ENCODE results near the gene NEURL1. TPM values are rescaled to one million over a fixed set of nuclear protein-coding genes. Genes with fewer than 3 reads are reported as not detected.
A peak's percentile ranks its signal among the peaks of the same experiment; 100 is the strongest.

The NEURL1 gene
- total RNA-seq, 1 donor from 2014 or later: 0.93 TPM

DNA sequence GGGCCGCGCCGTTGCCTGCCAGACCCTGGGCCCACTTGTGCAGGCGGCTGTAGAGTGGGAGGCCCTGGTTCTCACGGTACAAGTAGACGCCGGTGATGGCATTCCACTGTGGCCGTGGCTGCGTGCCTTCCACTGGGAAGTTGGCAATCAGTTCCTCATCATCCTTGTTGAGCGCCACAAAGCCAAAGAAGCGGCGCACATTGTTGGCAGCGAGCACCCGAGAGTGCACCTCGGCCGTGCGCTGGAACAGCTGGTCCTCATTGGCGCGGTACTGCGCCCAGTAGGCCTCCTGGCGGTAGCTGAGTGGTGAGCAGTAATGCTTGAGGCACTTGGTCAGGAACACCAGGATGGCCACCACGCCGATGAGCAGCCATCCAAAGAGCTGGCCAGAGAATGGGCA, 46.3 kb upstream of the NEURL1 start:
- no peak overlapping the region for H3K4me3 Mint-ChIP-seq
- ChIA-PET CTCF (no interaction called here), POLR2A (interaction anchor here (1.1 kb wide), 1 partner anchor 25 kb away, joined by 4 read pairs; no protein-coding TSS in a partner anchor)
- intact Hi-C loops (cut with micrococcal nuclease): no loop called here
- no peaks in the 10 kb centered on the region for H3K9me3 Mint-ChIP-seq
- H3K27me3 Mint-ChIP-seq: no peaks in the 10 kb centered on the region
- no peak for DNase-seq
- no peak for ATAC-seq (ENCODE audit: low read depth)
- H3K27ac Mint-ChIP-seq: no peak overlapping the region
- peaks cover 74% of the 10 kb centered on the region for H3K36me3 Mint-ChIP-seq (ENCODE audit: low read depth)
- TF ChIP-seq, protein P1, sequence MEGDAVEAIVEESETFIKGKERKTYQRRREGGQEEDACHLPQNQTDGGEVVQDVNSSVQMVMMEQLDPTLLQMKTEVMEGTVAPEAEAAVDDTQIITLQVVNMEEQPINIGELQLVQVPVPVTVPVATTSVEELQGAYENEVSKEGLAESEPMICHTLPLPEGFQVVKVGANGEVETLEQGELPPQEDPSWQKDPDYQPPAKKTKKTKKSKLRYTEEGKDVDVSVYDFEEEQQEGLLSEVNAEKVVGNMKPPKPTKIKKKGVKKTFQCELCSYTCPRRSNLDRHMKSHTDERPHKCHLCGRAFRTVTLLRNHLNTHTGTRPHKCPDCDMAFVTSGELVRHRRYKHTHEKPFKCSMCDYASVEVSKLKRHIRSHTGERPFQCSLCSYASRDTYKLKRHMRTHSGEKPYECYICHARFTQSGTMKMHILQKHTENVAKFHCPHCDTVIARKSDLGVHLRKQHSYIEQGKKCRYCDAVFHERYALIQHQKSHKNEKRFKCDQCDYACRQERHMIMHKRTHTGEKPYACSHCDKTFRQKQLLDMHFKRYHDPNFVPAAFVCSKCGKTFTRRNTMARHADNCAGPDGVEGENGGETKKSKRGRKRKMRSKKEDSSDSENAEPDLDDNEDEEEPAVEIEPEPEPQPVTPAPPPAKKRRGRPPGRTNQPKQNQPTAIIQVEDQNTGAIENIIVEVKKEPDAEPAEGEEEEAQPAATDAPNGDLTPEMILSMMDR (IDR thresholded peaks at IDR 0.05): no peak
- H3K4me1 Mint-ChIP-seq: peaks cover 32% of the 10 kb centered on the region

DNA sequence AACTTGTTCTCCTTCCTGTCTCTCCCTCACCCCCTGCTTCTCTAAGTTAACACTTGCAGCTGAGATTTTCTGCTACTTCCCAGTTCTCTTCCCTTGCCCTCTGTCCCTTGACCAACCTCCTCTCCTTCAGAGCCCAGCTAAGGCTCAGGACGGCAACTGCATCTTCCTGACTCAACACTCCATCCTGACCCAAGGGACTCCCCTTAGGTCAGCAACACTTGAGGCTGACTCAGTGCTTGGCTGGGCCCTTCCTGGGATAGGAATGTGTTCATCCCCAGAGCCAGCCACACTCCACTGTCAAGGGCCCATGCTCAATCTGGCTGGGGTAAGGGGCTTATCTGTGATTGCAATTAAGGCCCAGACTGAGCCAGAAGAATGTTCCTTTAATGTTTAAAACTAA, 44.8 kb upstream of the NEURL1 start:
- intact Hi-C loops (cut with micrococcal nuclease): no loop called here

DNA sequence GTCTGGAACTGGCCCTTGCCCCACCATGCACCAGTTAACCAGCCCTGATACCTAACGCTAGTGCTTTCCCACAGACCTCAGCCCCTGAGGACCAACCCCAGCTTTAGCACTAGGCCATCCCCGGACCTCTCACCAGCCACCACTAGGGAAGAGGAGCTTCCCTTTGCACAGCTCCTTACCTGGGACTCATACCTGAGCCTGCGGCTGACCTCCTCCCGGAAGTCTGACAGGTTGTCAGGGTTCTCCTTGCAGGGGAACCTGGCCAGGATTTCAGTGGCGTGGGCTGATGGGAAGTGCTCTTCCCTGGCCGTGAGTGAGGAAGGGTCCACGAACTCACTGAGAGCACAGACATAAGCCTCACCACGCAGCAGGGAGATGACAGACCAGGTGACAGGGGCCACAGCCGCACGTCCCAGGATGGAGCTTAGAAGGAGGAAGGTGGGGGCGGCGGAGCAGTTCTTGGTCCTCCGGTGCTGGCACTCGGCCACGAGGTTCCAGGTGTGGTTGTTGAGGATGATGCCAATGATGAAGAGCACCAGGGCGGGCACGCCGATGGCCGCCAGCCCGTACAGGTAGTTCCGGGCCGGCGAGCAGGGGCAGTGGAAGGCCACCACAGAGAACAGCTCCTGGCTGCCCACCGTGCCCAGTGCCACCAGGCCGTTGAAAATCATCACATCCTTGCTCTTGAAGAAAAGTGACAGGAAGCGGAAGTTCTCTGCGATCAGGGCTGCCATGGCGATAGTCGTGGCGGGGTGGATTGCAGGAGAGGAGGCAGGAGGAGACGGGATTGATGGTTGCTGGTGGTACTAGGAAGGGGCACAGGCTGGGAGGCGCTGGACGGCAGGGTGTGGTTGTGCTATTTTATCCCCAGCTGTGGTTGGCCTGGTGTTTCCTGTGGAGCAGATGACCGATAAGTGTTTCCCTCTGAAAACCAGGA, 44.0 kb upstream of the NEURL1 start:
- intact Hi-C loops (cut with micrococcal nuclease): loop anchor here (5.0 kb wide), 1 partner anchor 32 kb away; no protein-coding TSS in a partner anchor
- TF ChIP-seq, protein P1 (IDR thresholded peaks at IDR 0.05): no peak
- H3K4me1 Mint-ChIP-seq: peaks cover 46% of the 10 kb centered on the region
- H3K36me3 Mint-ChIP-seq (ENCODE audit: low read depth): peaks cover 52% of the 10 kb centered on the region
- no peaks in the 10 kb centered on the region for H3K9me3 Mint-ChIP-seq
- CTCF ChIA-PET: interaction anchor here (1.1 to 3.7 kb wide), 2 partner anchors 27 to 33 kb away, joined by 3 to 19 read pairs; no protein-coding TSS in a partner anchor
- POLR2A ChIA-PET: interaction anchor here (3.4 kb wide), 1 partner anchor 18 kb away, joined by 17 read pairs; no protein-coding TSS in a partner anchor
- ATAC-seq (ENCODE audit: low read depth) (no peak), DNase-seq (no peak)
- no peaks in the 10 kb centered on the region for H3K27me3 Mint-ChIP-seq
- H3K4me3 Mint-ChIP-seq: peak overlapping the region; percentile 15
- H3K27ac Mint-ChIP-seq: peak overlapping the region; percentile 61

More for the DNA sequence above, 44.8 kb upstream of the NEURL1 start:
- TF ChIP-seq, protein P1 (IDR thresholded peaks at IDR 0.05): no peak
- H3K27ac Mint-ChIP-seq: peak overlapping the region; percentile 61
- peaks cover 45% of the 10 kb centered on the region for H3K4me1 Mint-ChIP-seq
- peaks cover 60% of the 10 kb centered on the region for H3K36me3 Mint-ChIP-seq (ENCODE audit: low read depth)
- DNase-seq (no peak), ATAC-seq (ENCODE audit: low read depth) (no peak)
- H3K4me3 Mint-ChIP-seq: no peak overlapping the region
- H3K9me3 Mint-ChIP-seq: no peaks in the 10 kb centered on the region
- ChIA-PET POLR2A (no interaction called here), CTCF (no interaction called here)
- no peaks in the 10 kb centered on the region for H3K27me3 Mint-ChIP-seq

DNA sequence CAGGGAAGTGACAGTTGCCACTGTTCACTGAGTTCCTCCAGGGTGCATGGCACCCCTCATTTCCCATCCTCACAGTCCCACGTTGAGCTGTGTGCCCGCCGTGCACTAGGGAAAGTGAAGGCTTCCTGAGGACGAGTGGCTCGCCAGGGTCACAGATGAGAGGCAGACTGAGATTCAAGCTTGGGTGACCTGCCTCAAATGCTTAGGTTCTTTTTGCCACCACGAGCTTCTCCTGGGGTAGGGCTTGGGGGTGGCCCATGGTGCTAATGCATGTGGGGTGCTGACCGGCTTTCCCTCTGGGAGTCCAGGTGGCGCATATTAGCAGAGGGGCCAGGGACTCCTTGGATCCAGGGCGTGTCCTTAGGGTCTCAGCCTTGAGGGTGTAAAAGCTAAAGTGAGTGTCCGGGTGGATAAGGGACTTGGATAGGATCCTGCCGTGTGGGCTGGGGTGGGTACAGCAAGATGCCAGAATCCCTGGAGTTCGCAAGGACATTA, 43.3 kb upstream of the NEURL1 start:
- H3K36me3 Mint-ChIP-seq (ENCODE audit: low read depth): peaks cover 45% of the 10 kb centered on the region
- peak overlapping the region; percentile 90 for H3K4me3 Mint-ChIP-seq
- H3K27ac Mint-ChIP-seq: peak overlapping the region; percentile 85
- ATAC-seq (ENCODE audit: low read depth) (no peak), DNase-seq (no peak)
- TF ChIP-seq, protein P1 (IDR thresholded peaks at IDR 0.05): no peak
- CTCF ChIA-PET: interaction anchor here (1.1 to 3.7 kb wide), 2 partner anchors 26 to 34 kb away, joined by 3 to 19 read pairs; no protein-coding TSS in a partner anchor
- no peaks in the 10 kb centered on the region for H3K9me3 Mint-ChIP-seq
- peaks cover 2% of the 10 kb centered on the region for H3K27me3 Mint-ChIP-seq
- intact Hi-C loops (cut with micrococcal nuclease): loop anchor here (5.0 kb wide), 1 partner anchor 33 kb away; no protein-coding TSS in a partner anchor
- peaks cover 46% of the 10 kb centered on the region for H3K4me1 Mint-ChIP-seq
- POLR2A ChIA-PET: interaction anchor here (3.4 to 5.9 kb wide), 2 partner anchors 17 to 21 kb away, joined by 17 to 58 read pairs; no protein-coding TSS in a partner anchor
